ENCODE measurements around the gene ANKRD34C.

Gene ANKRD34C

GRCh38 chr15:79282371-79283251 is at the start of gene ANKRD34C:
TSS of gene ANKRD34C (plus strand) at chr15:79282722. CDS start at chr15:79293285, 10,563 bp downstream.
- DNase-seq = no peak

GRCh38 chr15:79233236-79233635 is 49.3 kb upstream of the ANKRD34C start:
- no peak for DNase-seq

GRCh38 chr15:79240036-79240435 is 42.5 kb upstream of the ANKRD34C start:
- DNase-seq = no peak

- no peak for DNase-seq
Measured at GRCh38 chr15:79243723-79244122, 38.8 kb upstream of the ANKRD34C start.

GRCh38 chr15:79244876-79245275 is 37.6 kb upstream of the ANKRD34C start:
- no peak for DNase-seq

- DNase-seq = no peak
Measured at GRCh38 chr15:79248183-79248582, 34.3 kb upstream of the ANKRD34C start.

GRCh38 chr15:79257454-79257853 is 25.1 kb upstream of the ANKRD34C start:
- DNase-seq = no peak

GRCh38 chr15:79261836-79262235 is 20.7 kb upstream of the ANKRD34C start:
- DNase-seq = no peak

- DNase-seq = no peak
Measured at GRCh38 chr15:79265167-79265566, 17.4 kb upstream of the ANKRD34C start.

- DNase-seq = no peak
Measured at GRCh38 chr15:79265987-79266579, 16.4 kb upstream of the ANKRD34C start.

GRCh38 chr15:79283252-79284048 is 928 bp downstream of the ANKRD34C start:
- DNase-seq = no peak

- no peak for DNase-seq
Measured at GRCh38 chr15:79290642-79291275, 8.2 kb downstream of the ANKRD34C start.

GRCh38 chr15:79292011-79292410 is 9.5 kb downstream of the ANKRD34C start:
- no peak for DNase-seq

GRCh38 chr15:79294075-79294474 is 11.6 kb downstream of the ANKRD34C start:
- DNase-seq = no peak

GRCh38 chr15:79296583-79296982 is 14.1 kb downstream of the ANKRD34C start:
- DNase-seq = no peak

GRCh38 chr15:79299126-79299840 is 16.8 kb downstream of the ANKRD34C start:
- DNase-seq = no peak

- no peak for DNase-seq
Measured at GRCh38 chr15:79299841-79300235, 17.3 kb downstream of the ANKRD34C start.

- DNase-seq = no peak
Measured at GRCh38 chr15:79307251-79307650, 24.7 kb downstream of the ANKRD34C start.

- no peak for DNase-seq
Measured at GRCh38 chr15:79308874-79309273, 26.4 kb downstream of the ANKRD34C start.

- no peak for DNase-seq
Measured at GRCh38 chr15:79310612-79310984, 28.1 kb downstream of the ANKRD34C start.

GRCh38 chr15:79310985-79311900 is 28.7 kb downstream of the ANKRD34C start, which contains the start of gene TMED3:
TSS of gene TMED3 (plus strand) at chr15:79311112. CDS start at chr15:79311250, 138 bp downstream.
- DNase-seq = peak; percentile 91
